ENCODE measurements around the gene MTX2. TPM values are rescaled to one million over a fixed set of nuclear protein-coding genes. Genes with fewer than 3 reads are reported as not detected.

Gene MTX2
- total and polyA plus RNA-seq, 9 of the 15 experiments (the other 6 are each of a cell fraction or from before 2014, with no cell fraction given), result 38.1 to 170 (median 88.0) TPM

DNA sequence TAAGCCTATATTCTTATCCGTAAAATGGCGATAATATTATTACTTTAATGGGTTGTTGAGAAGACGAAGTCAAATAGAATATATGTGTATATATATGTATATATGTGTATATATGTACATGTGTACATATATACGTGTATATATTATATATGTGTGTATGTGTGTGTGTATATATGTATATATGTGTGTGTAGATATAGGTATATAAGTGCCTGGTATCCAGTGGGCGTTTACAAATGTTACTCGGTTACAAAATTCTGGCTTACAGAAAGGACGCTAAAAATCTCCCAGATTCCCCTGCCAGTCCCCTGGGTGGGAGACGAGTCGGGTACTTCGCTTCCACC, 295 bp upstream of the MTX2 start (continued):
- TF ChIP-seq, protein P1, sequence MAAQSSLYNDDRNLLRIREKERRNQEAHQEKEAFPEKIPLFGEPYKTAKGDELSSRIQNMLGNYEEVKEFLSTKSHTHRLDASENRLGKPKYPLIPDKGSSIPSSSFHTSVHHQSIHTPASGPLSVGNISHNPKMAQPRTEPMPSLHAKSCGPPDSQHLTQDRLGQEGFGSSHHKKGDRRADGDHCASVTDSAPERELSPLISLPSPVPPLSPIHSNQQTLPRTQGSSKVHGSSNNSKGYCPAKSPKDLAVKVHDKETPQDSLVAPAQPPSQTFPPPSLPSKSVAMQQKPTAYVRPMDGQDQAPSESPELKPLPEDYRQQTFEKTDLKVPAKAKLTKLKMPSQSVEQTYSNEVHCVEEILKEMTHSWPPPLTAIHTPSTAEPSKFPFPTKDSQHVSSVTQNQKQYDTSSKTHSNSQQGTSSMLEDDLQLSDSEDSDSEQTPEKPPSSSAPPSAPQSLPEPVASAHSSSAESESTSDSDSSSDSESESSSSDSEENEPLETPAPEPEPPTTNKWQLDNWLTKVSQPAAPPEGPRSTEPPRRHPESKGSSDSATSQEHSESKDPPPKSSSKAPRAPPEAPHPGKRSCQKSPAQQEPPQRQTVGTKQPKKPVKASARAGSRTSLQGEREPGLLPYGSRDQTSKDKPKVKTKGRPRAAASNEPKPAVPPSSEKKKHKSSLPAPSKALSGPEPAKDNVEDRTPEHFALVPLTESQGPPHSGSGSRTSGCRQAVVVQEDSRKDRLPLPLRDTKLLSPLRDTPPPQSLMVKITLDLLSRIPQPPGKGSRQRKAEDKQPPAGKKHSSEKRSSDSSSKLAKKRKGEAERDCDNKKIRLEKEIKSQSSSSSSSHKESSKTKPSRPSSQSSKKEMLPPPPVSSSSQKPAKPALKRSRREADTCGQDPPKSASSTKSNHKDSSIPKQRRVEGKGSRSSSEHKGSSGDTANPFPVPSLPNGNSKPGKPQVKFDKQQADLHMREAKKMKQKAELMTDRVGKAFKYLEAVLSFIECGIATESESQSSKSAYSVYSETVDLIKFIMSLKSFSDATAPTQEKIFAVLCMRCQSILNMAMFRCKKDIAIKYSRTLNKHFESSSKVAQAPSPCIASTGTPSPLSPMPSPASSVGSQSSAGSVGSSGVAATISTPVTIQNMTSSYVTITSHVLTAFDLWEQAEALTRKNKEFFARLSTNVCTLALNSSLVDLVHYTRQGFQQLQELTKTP (IDR thresholded peaks at IDR 0.05; ENCODE audit: low read depth in 1 of 2, partially characterized antibody in 2 of 2), result peak in 1 of 2 experiments; percentile 13

DNA sequence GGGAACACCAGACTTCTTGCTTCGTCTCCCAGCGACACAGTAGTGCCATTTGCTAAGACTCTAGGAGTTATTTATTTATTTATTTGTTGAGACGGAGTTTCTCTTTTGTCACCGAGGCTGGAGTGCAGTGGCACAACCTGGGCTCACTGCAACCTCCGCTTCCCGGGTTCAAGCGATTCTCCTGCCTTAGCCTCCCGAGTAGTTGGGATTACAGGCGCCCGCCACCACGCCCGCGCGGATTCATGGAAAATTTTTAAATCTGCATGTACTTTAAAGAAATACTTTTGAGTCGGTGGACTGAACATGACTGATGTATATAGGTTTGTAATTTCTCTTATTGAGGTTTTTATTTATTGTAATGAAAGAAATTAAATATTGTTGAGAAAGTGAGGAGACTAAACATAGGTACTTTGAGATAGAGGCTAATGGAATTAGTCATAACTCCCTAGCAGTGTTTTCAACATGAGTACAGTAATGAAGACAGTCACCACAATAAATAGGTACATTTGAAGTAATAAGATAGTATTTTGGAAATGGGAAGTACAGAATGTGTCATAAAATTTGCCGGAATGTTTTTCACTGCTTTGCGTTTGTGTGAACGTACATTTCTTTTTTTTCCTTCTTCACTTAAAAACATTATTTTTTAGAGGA, 983 bp downstream of the MTX2 start:
- no peaks in the 10 kb centered on the region for H3K27me3 ChIP-seq (ENCODE audit: control insufficient read depth in 2 of 2, insufficient read depth in 2 of 2, low read length in 2 of 2)
- peaks cover 4 to 6% of the 10 kb centered on the region in 2 experiments; a peak in 3 of 5 replicates for H3K4me1 ChIP-seq (replicated peaks in 1 of 2; ENCODE audit: control insufficient read depth in 2 of 2, insufficient read depth in 2 of 2, low read length in 2 of 2)
- POLR2A ChIA-PET, result interaction anchor here (0.9 to 1.8 kb wide), 4 partner anchors 11 to 94 kb away, joined by 3 to 10 read pairs (median 5); no protein-coding TSS in a partner anchor
- peak overlapping the region; percentile 99 for H3K4me2 ChIP-seq (ENCODE audit: insufficient read depth, low read length)
- peak overlapping the region; percentile 91 to 95 for H3K9ac ChIP-seq (ENCODE audit: insufficient read depth in 1 of 2, low read depth in 2 of 2, low read length in 2 of 2)
- peaks cover 60% of the 10 kb centered on the region for H3K79me2 ChIP-seq (ENCODE audit: control insufficient read depth, insufficient read depth, low read length)
- no peaks in the 10 kb centered on the region for H4K20me1 ChIP-seq (replicated peaks; ENCODE audit: control insufficient read depth, insufficient read depth, low read length)
- intact Hi-C loops (cut with micrococcal nuclease) (no loop called here), in situ Hi-C loops (cut with MboI) (no loop called here)
- H3K27ac ChIP-seq (ENCODE audit: extremely low read depth, low read depth, low read length), result peak overlapping the region; percentile 93
- no peak for ATAC-seq
- H3K4me3 ChIP-seq, result peak overlapping the region; percentile 88
- CTCF ChIA-PET (ENCODE audit: low intra/inter-chr PET ratio), result no interaction called here
- H2AFZ ChIP-seq (ENCODE audit: low read depth, low read length), result peak overlapping the region; percentile 96
- no TSS peak for BruUV-seq (replicated peaks)
- FAIRE-seq, result no peak
- H3K9me3 ChIP-seq (replicated peaks; ENCODE audit: control insufficient read depth, insufficient read depth, low read depth, low read length), result no peaks in the 10 kb centered on the region; the same call in 1 of the 2 replicates
- peaks cover 22% of the 10 kb centered on the region; the same call in 2 of the 3 replicates for H3K36me3 ChIP-seq (ENCODE audit: control insufficient read depth, insufficient read depth, low read length)
- H3K9me1 ChIP-seq (ENCODE audit: control insufficient read depth, insufficient read depth, low read length), result peaks cover 5% of the 10 kb centered on the region
- DNase-seq (ENCODE audit: extremely low read depth in 1 of 4, low spot score in 3 of 4), result no peak
- 15% methylated on average over 18 of the region's 18 CpGs for WGBS (ENCODE audit: insufficient coverage, low coverage, missing lambda C conversion rate)
- TF ChIP-seq, protein P2, sequence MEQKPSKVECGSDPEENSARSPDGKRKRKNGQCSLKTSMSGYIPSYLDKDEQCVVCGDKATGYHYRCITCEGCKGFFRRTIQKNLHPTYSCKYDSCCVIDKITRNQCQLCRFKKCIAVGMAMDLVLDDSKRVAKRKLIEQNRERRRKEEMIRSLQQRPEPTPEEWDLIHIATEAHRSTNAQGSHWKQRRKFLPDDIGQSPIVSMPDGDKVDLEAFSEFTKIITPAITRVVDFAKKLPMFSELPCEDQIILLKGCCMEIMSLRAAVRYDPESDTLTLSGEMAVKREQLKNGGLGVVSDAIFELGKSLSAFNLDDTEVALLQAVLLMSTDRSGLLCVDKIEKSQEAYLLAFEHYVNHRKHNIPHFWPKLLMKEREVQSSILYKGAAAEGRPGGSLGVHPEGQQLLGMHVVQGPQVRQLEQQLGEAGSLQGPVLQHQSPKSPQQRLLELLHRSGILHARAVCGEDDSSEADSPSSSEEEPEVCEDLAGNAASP (IDR thresholded peaks at IDR 0.05), result no peak
- TF ChIP-seq ZNF253 (CRISPR knock-in tag; conservative IDR thresholded peaks at IDR 0.05) (no peak), FOXA3 (CRISPR knock-in tag; conservative IDR thresholded peaks at IDR 0.05 in 1 of 2, IDR thresholded peaks at IDR 0.05 in 1 of 2) (no peak), ZBTB7A (IDR thresholded peaks at IDR 0.05; ENCODE audit: borderline replicate concordance, control insufficient read depth, low read depth, low read length) (no peak), TRIM24 (IDR thresholded peaks at IDR 0.05) (0 out of 4 replicates have a peak, but pooled peaks of 1 of the 2 experiments have one; percentile 19), ZC3H8 (IDR thresholded peaks at IDR 0.05) (no peak)
- TF ChIP-seq, protein P3, sequence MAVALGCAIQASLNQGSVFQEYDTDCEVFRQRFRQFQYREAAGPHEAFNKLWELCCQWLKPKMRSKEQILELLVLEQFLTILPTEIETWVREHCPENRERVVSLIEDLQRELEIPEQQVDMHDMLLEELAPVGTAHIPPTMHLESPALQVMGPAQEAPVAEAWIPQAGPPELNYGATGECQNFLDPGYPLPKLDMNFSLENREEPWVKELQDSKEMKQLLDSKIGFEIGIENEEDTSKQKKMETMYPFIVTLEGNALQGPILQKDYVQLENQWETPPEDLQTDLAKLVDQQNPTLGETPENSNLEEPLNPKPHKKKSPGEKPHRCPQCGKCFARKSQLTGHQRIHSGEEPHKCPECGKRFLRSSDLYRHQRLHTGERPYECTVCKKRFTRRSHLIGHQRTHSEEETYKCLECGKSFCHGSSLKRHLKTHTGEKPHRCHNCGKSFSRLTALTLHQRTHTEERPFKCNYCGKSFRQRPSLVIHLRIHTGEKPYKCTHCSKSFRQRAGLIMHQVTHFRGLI (CRISPR knock-in tag; IDR thresholded peaks at IDR 0.05), result no peak
- TF ChIP-seq, protein P4, sequence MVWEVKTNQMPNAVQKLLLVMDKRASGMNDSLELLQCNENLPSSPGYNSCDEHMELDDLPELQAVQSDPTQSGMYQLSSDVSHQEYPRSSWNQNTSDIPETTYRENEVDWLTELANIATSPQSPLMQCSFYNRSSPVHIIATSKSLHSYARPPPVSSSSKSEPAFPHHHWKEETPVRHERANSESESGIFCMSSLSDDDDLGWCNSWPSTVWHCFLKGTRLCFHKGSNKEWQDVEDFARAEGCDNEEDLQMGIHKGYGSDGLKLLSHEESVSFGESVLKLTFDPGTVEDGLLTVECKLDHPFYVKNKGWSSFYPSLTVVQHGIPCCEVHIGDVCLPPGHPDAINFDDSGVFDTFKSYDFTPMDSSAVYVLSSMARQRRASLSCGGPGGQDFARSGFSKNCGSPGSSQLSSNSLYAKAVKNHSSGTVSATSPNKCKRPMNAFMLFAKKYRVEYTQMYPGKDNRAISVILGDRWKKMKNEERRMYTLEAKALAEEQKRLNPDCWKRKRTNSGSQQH (CRISPR knock-in tag; IDR thresholded peaks at IDR 0.05), result no peak
- TF ChIP-seq, protein P5, sequence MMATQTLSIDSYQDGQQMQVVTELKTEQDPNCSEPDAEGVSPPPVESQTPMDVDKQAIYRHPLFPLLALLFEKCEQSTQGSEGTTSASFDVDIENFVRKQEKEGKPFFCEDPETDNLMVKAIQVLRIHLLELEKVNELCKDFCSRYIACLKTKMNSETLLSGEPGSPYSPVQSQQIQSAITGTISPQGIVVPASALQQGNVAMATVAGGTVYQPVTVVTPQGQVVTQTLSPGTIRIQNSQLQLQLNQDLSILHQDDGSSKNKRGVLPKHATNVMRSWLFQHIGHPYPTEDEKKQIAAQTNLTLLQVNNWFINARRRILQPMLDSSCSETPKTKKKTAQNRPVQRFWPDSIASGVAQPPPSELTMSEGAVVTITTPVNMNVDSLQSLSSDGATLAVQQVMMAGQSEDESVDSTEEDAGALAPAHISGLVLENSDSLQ (IDR thresholded peaks at IDR 0.05), result no peak

All from K562 (cell line).